ENCODE results near the gene CCDC107. TPM values are rescaled to one million over a fixed set of nuclear protein-coding genes. Genes with fewer than 3 reads are reported as not detected.

CCDC107 gene
- total and polyA plus RNA-seq, 2 of the 13 experiments (the other 11 are each of a cell fraction or from before 2014, with no cell fraction given): 7.1 to 15.2 TPM

GRCh38 chr9:35651956-35652828 lies 5.9 kb upstream of the CCDC107 start (continued):
- no peak for TF ChIP-seq MLX (CRISPR knock-in tag; IDR thresholded peaks at IDR 0.05)
- no peak for TF ChIP-seq ZNF430 (CRISPR knock-in tag; IDR thresholded peaks at IDR 0.05)
- TF ChIP-seq PRDM10 (CRISPR knock-in tag; IDR thresholded peaks at IDR 0.05; ENCODE audit: low read depth): peak; percentile 97
- TF ChIP-seq ZNF772 (CRISPR knock-in tag; IDR thresholded peaks at IDR 0.05): no peak
- no peak for TF ChIP-seq NONO (IDR thresholded peaks at IDR 0.05)
- TF ChIP-seq NONO (CRISPR knock-in tag; conservative IDR thresholded peaks at IDR 0.05): no peak
- TF ChIP-seq ZNF83 (CRISPR knock-in tag; IDR thresholded peaks at IDR 0.05; ENCODE audit: borderline replicate concordance): no peak
- no peak for TF ChIP-seq ZNF446 (CRISPR knock-in tag; IDR thresholded peaks at IDR 0.05)
- TF ChIP-seq BRCA1 (CRISPR knock-in tag; IDR thresholded peaks at IDR 0.05): no peak
- TF ChIP-seq FOXO4 (CRISPR knock-in tag; conservative IDR thresholded peaks at IDR 0.05): no peak
- TF ChIP-seq IKZF4 (CRISPR knock-in tag; IDR thresholded peaks at IDR 0.05; ENCODE audit: borderline replicate concordance, low read depth, not compliant biosample characterization): no peak
- no peak for TF ChIP-seq THAP8 (CRISPR knock-in tag; IDR thresholded peaks at IDR 0.05; ENCODE audit: borderline replicate concordance)
- no peak for TF ChIP-seq ZNF441 (CRISPR knock-in tag; IDR thresholded peaks at IDR 0.05; ENCODE audit: borderline replicate concordance)
- no peak for TF ChIP-seq POLR2AphosphoS5 (IDR thresholded peaks at IDR 0.05; ENCODE audit: low read depth, low read length)
- TF ChIP-seq FOXA1 (IDR thresholded peaks at IDR 0.05): no peak
- TF ChIP-seq FOXA1 (CRISPR knock-in tag; IDR thresholded peaks at IDR 0.05): peak; percentile 64
- TF ChIP-seq ZNF136 (CRISPR knock-in tag; IDR thresholded peaks at IDR 0.05; ENCODE audit: low read depth): no peak
- no peak for TF ChIP-seq MNT (IDR thresholded peaks at IDR 0.05)
- no peak for TF ChIP-seq ZBTB38 (CRISPR knock-in tag; IDR thresholded peaks at IDR 0.05)
- TF ChIP-seq ZNF580 (CRISPR knock-in tag; IDR thresholded peaks at IDR 0.05; ENCODE audit: borderline replicate concordance, low read depth): no peak
- no peak for TF ChIP-seq SIX1 (CRISPR knock-in tag; IDR thresholded peaks at IDR 0.05; ENCODE audit: borderline replicate concordance)
- no peak for TF ChIP-seq CBFB (CRISPR knock-in tag; IDR thresholded peaks at IDR 0.05)
- no peak for TF ChIP-seq HDAC2 (CRISPR knock-in tag; IDR thresholded peaks at IDR 0.05)
